AG04449 (cell line): Measurements from ENCODE around the gene FAM53B.

ENCODE experiments used
- CTCF ChIA-PET: fragments of 350-600 bp; formaldehyde crosslinking; extraction: SDS; loops from one replicate; lab custom pipeline; 2021; ENCODE audit warnings: antibody characterized with exemption; lab: Yijun Ruan, JAX
- POLR2A ChIA-PET: fragments of 400-600, 350-600 bp; formaldehyde crosslinking; extraction: SDS; loops from one replicate; lab custom pipeline; 2020; ENCODE audit warnings: antibody characterized with exemption, inconsistent platforms; lab: Yijun Ruan, JAX
- DNase-seq: peaks from one replicate; pipeline ENCODE4 v3.0.0-alpha.2; 2010; ENCODE audit warnings: low read depth, low spot score
- H3K4me3 ChIP-seq: 2 replicates; pipeline ENCODE4 v1.5.1; 2011; ENCODE audit warnings: low read depth, mild to moderate bottlenecking, control low read depth, low read length
- TF ChIP-seq, protein P1 (sequence below): IDR thresholded peaks from one replicate; pipeline ENCODE4 v1.5.1; 2011; ENCODE audit warnings: mild to moderate bottlenecking, moderate library complexity, low read length, control low read depth, inconsistent platforms; ENCODE audit not compliant: insufficient read depth; ENCODE audit errors: missing control alignments

FAM53B gene

DNA sequence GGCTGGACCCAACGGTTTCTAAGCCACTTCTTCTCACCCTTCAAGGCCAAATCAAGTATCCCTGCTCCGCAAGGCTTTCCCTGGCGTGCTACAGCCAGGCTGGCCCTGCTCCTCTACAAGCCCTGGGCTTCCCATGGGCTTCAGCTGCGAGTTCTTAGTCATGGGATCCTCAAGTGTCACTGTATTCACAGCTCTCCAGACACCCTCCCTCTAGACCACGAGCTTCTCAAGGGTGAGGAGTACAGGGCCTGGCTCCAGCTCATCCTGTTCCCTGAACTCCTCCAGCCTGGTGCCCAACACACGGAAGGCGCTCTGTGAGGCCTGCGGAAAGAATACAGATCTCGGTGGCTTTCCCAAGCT is 38.8 kb downstream of the FAM53B start:
- no peak overlapping the region for H3K4me3 ChIP-seq
- ChIA-PET CTCF (interaction anchor here (1.8 kb wide), 2 partner anchors 8 to 42 kb away, joined by 4 read pairs; no protein-coding TSS in a partner anchor), POLR2A (no interaction called here)
- TF ChIP-seq, protein P1, sequence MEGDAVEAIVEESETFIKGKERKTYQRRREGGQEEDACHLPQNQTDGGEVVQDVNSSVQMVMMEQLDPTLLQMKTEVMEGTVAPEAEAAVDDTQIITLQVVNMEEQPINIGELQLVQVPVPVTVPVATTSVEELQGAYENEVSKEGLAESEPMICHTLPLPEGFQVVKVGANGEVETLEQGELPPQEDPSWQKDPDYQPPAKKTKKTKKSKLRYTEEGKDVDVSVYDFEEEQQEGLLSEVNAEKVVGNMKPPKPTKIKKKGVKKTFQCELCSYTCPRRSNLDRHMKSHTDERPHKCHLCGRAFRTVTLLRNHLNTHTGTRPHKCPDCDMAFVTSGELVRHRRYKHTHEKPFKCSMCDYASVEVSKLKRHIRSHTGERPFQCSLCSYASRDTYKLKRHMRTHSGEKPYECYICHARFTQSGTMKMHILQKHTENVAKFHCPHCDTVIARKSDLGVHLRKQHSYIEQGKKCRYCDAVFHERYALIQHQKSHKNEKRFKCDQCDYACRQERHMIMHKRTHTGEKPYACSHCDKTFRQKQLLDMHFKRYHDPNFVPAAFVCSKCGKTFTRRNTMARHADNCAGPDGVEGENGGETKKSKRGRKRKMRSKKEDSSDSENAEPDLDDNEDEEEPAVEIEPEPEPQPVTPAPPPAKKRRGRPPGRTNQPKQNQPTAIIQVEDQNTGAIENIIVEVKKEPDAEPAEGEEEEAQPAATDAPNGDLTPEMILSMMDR: no peak
- DNase-seq: no peak

DNA sequence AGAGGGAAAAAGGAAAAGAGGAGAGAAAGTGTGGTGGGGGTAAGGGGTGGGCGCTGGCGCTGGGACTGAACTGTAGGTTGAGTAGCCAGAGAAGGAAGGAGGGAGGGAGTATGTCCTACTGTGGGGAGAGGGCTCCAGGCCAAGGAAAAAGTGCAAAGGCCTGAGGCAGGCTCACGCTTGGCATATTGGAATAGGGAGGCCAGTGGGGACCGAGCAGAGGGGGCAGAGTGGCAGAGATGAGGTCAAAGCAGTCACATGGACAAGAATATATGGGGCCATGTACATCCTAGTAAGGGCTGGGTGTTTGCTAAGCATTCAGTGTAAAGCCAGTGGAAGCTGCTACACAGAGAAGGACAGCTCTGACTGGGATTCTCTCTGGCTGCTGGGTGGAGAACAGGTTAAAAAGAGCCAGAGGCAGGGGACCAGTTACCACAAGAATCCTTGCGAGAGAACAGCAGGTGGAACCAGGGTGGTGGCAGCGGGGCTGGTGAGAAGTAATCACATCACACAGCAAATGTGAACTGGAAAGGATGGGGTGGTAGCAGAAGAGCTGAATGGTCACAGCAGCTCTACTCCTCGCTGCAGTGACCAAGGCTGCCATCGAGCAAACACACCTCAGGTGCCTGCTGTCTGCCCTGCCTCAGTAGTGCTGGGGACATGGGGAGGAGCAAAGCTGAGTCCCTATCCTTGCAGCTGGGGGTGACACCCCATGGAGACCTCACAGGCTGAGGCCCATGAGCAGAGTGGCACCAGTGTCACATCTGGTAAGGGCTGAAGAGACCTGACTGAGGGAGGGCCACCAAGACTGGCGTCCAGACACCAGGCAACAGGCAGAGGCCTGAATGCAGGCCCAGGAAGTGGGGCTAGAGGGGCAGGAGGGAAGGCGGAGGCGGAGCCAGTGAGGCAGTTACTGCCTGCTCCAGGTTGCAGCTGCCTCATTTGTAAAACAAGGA is 39.5 kb downstream of the FAM53B start:
- no peak for DNase-seq
- POLR2A ChIA-PET: no interaction called here

DNA sequence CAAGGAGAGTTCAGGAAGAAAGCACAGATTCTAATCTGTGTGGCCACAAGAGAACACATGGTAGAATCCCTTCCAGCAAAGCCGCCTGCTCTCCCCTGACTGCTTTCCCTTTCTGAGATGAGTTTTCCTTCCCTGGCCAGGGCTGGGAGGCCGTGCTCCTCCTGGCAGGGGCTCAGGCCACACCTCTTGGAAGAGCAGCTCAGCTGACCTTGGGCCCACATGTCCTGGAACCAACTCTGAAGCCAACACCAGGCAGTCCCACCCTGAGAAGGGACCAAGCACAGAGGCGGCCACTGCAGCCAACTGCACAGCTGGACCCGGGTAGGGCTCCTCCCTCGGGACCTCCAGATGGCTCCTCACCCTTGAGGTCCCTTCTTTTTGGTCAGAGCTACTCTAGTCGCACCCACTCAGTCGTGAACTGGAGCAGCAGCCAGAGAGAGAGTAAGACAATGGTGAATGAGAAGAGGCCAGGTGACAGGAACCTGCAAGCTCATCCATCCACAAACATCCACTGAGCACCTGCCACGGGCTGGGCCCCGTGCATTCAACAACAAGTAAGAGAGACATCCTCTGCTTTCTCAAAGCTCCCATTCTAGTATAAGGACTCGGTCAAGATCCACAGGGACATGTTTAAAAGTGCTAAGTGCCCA is 40.3 kb downstream of the FAM53B start:
- ChIA-PET POLR2A (no interaction called here), CTCF (interaction anchor here (1.5 to 1.8 kb wide), 2 partner anchors 10 to 15 kb away, joined by 4 read pairs; no protein-coding TSS in a partner anchor)
- no peak overlapping the region for H3K4me3 ChIP-seq

More for the DNA sequence above, 39.5 kb downstream of the FAM53B start:
- no peak overlapping the region for H3K4me3 ChIP-seq
- CTCF ChIA-PET: interaction anchor here (1.5 to 1.8 kb wide), 3 partner anchors 9 to 42 kb away, joined by 4 read pairs; no protein-coding TSS in a partner anchor
- TF ChIP-seq, protein P1: no peak

DNA sequence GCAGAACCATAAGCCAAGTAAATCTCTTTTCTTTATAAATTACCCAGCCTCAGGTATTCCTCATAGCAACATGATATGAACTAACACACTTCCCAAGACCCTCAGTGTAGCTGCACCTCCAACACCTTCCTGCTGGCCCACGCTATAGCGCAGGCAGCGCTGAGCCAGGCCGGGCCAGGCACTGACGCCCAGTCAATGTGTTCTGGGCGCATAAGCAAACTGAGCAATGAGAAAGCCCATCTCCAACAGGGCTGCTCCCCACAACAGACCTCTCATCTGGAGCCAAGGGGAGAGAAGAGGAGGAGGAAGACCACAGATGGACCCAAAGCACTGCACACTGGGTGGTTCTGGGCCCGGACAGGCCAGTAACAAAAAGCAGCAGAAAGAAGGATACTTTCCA is 40.8 kb downstream of the FAM53B start:
- POLR2A ChIA-PET: no interaction called here
- H3K4me3 ChIP-seq: no peak overlapping the region
- no peak for DNase-seq
- CTCF ChIA-PET: interaction anchor here (1.5 kb wide), 1 partner anchor 15 kb away, joined by 4 read pairs; no protein-coding TSS in a partner anchor
- TF ChIP-seq, protein P1: no peak

More for the DNA sequence above, 40.3 kb downstream of the FAM53B start:
- no peak for DNase-seq
- TF ChIP-seq, protein P1: no peak

DNA sequence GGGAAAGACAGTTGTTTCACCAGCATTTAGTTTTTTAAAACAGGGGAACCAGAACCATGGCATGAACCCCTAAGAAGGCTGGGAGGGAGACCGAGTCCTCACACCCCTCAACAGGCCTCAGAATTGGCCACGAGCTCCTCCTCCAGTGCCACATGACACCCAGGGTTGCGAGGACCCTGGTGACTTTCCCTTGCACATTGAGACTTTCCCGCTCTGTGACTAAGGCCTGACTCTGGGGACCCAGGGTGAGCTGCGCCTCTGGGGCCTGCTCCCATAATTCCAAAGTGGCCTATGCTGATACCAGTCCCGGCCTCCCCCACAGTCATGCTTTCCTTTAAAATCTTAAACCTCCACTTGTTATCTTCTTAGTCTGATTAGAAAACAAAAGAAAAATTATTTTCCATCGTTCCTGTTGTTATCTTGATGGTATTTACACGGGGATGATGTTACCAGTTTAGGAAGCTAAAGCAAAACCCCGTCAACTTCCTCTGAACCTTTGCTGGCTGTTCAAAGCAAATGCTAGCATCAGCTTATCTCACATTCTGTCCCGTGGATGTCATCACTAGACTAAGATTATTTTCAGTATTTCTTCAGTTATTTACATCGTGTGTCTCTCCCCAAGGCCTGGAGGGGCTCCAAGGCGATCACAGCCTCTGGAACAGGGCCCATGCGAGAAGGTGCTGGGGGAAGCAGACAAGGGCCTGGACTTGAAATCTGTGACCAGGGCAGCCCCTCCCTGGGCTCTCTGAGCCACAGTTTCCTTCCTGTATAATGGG is 42.1 kb downstream of the FAM53B start:
- no peak overlapping the region for H3K4me3 ChIP-seq
- CTCF ChIA-PET: interaction anchor here (2.1 kb wide), 1 partner anchor 39 kb away, joined by 9 read pairs; no protein-coding TSS in a partner anchor
- TF ChIP-seq, protein P1: no peak
- DNase-seq: no peak
- POLR2A ChIA-PET: no interaction called here
